SK-N-SH (cell line): ENCODE measurements around the gene SAP30L. TPM values are rescaled to one million over a fixed set of nuclear protein-coding genes. Genes with fewer than 3 reads are reported as not detected.

Experiments used
- CTCF ChIA-PET: fragments of 300-600, 350-600 bp; formaldehyde crosslinking; extraction: SDS; loops from one replicate; lab custom pipeline; 2021; lab: Yijun Ruan, JAX
- POLR2A ChIA-PET: fragments of 350-600 bp; sonication (Branson Sonifier 250); formaldehyde crosslinking; extraction: SDS; loops from one replicate; lab custom pipeline; 2020; ENCODE audit warnings: antibody characterized with exemption, inconsistent platforms; lab: Yijun Ruan, JAX
- DNase-seq: peaks from one replicate; pipeline ENCODE4 v3.0.0; 2012
- H2AFZ ChIP-seq: fragments of 200-600 bp; sonication (generic); 2 replicates; pipeline ENCODE4 v1.8.1; 2016; ENCODE audit warnings: antibody characterized with exemption, mild to moderate bottlenecking, low read depth
- H3F3A ChIP-seq: fragments of 200-600 bp; sonication (generic); replicated peaks from 2 replicates; pipeline ENCODE3; 2016; ENCODE audit warnings: antibody characterized with exemption, mild to moderate bottlenecking; ENCODE audit not compliant: insufficient read depth
- H3K27ac ChIP-seq, 2 experiments: fragments of 200-500 bp in 1 of 2; fragments of 200-600 bp in 1 of 2; sonication (Bioruptor generic) in 1 of 2; sonication (generic), shearing (Covaris generic) in 1 of 2; 2 replicates each; pipeline versions ENCODE4 v1.5.1 to v1.6.1; 2014 to 2016; ENCODE audit warnings: low read depth in 2 of 2, inconsistent platforms in 1 of 2, low read length in 1 of 2, mild to moderate bottlenecking in 1 of 2, mixed read lengths in 1 of 2
- H3K27me3 ChIP-seq: fragments of 200-600 bp; sonication (generic), shearing (Covaris generic); 2 replicates; pipeline ENCODE4 v1.6.1; 2016; ENCODE audit warnings: mixed run types; ENCODE audit not compliant: insufficient read depth
- H3K36me3 ChIP-seq, 2 experiments: fragments of 200-500 bp in 1 of 2; fragments of 200-600 bp in 1 of 2; sonication (Bioruptor generic) in 1 of 2; sonication (generic) in 1 of 2; replicated peaks in 1 of 2; 2 replicates each; pipeline versions ENCODE3 to v1.5.1; 2014 to 2016; ENCODE audit warnings: low read length in 1 of 2, mild to moderate bottlenecking in 1 of 2; ENCODE audit not compliant: insufficient read depth in 2 of 2, control insufficient read depth in 1 of 2
- H3K4me1 ChIP-seq, 2 experiments: fragments of 200-500 bp in 1 of 2; fragments of 200-600 bp in 1 of 2; sonication (Bioruptor generic) in 1 of 2; sonication (generic), shearing (Covaris generic) in 1 of 2; 2 replicates each; pipeline versions ENCODE4 v1.5.1 to v1.6.1; 2014 to 2016; ENCODE audit warnings: low read depth in 1 of 2, low read length in 1 of 2, mixed run types in 1 of 2; ENCODE audit not compliant: insufficient read depth in 2 of 2, control insufficient read depth in 1 of 2
- H3K4me2 ChIP-seq: fragments of 200-600 bp; sonication (generic), shearing (Covaris generic); 2 replicates; pipeline ENCODE4 v1.6.1; 2017; ENCODE audit warnings: mixed run types
- H3K4me3 ChIP-seq, 2 experiments: fragments of 200-500 bp in 1 of 2; fragments of 200-600 bp in 1 of 2; sonication (Bioruptor generic) in 1 of 2; sonication (generic), shearing (Covaris generic) in 1 of 2; 2 replicates each; pipeline versions ENCODE4 v1.5.1 to v1.8.1; 2014 to 2016; ENCODE audit warnings: low read depth in 2 of 2, inconsistent platforms in 1 of 2, low read length in 1 of 2, mild to moderate bottlenecking in 1 of 2, mixed read lengths in 1 of 2, moderate library complexity in 1 of 2
- H3K79me2 ChIP-seq: fragments of 200-600 bp; sonication (generic); 2 replicates; pipeline ENCODE4 v1.8.1; 2017; ENCODE audit warnings: mild to moderate bottlenecking; ENCODE audit not compliant: insufficient read depth
- H3K9ac ChIP-seq: fragments of 200-600 bp; sonication (generic); 2 replicates; pipeline ENCODE4 v1.6.1; 2017; ENCODE audit warnings: mixed run types
- H3K9me2 ChIP-seq: fragments of 200-600 bp; sonication (generic); 2 replicates; pipeline ENCODE4 v1.6.1; 2017; ENCODE audit warnings: mixed run types
- H3K9me3 ChIP-seq: fragments of 200-600 bp; sonication (generic); 2 replicates; pipeline ENCODE4 v1.6.1; 2017; ENCODE audit warnings: mixed run types, mild to moderate bottlenecking, moderate library complexity
- H4K20me1 ChIP-seq: fragments of 200-600 bp; sonication (generic); 2 replicates; pipeline ENCODE4 v1.6.1; 2017; ENCODE audit warnings: mild to moderate bottlenecking, mixed run types; ENCODE audit not compliant: insufficient read depth
- CTCF ChIP-seq: fragments of 200-600 bp; sonication (generic); IDR thresholded peaks from 2 replicates; pipeline ENCODE4 v1.6.1; 2017; ENCODE audit warnings: antibody characterized with exemption, mild to moderate bottlenecking, moderate library complexity
- ELF1 ChIP-seq: IDR thresholded peaks from 2 replicates; pipeline ENCODE4 v1.4.0; 2012
- EZH2phosphoT487 ChIP-seq: fragments of 200-600 bp; sonication (generic); IDR thresholded peaks from 2 replicates; pipeline ENCODE4 v1.6.1; 2017; ENCODE audit warnings: low read depth, mixed run types, mild to moderate bottlenecking, antibody characterized with exemption, moderate library complexity, borderline replicate concordance
- IRF3 ChIP-seq: fragments of 150-350 bp; IDR thresholded peaks from 2 replicates; pipeline ENCODE4 v1.6.1; 2016; ENCODE audit warnings: mild to moderate bottlenecking, low read depth, low read length
- MAX ChIP-seq: IDR thresholded peaks from 2 replicates; pipeline ENCODE4 v1.4.0; 2012; ENCODE audit warnings: low read depth
- POLR2AphosphoS5 ChIP-seq: IDR thresholded peaks from 2 replicates; pipeline ENCODE4 v1.6.1; 2012; ENCODE audit warnings: low read depth, low read length
- RAD21 ChIP-seq: IDR thresholded peaks from 2 replicates; pipeline ENCODE4 v1.6.1; 2012; ENCODE audit warnings: mild to moderate bottlenecking, low read length
- RCOR1 ChIP-seq: fragments of 150-350 bp; IDR thresholded peaks from 2 replicates; pipeline ENCODE4 v1.6.1; 2017; ENCODE audit warnings: antibody characterized with exemption, low read length
- REST ChIP-seq: IDR thresholded peaks from 2 replicates; pipeline ENCODE4 v1.6.1; 2012; ENCODE audit warnings: mild to moderate bottlenecking, low read depth, low read length, moderate library complexity
- TAF1 ChIP-seq: IDR thresholded peaks from 2 replicates; pipeline ENCODE4 v1.6.1; 2012; ENCODE audit warnings: low read depth, mild to moderate bottlenecking, low read length, moderate library complexity, borderline replicate concordance
- TCF12 ChIP-seq: IDR thresholded peaks from 2 replicates; pipeline ENCODE4 v1.4.0; 2012
- TEAD4 ChIP-seq: IDR thresholded peaks from 2 replicates; pipeline ENCODE4 v1.4.0; 2012; ENCODE audit warnings: mild to moderate bottlenecking, borderline replicate concordance; ENCODE audit not compliant: insufficient read depth
- USF1 ChIP-seq: IDR thresholded peaks from 2 replicates; pipeline ENCODE4 v1.4.0; 2012; ENCODE audit warnings: low read depth, borderline replicate concordance
- YY1 ChIP-seq: IDR thresholded peaks from 2 replicates; pipeline ENCODE4 v1.4.0; 2012; ENCODE audit warnings: low read depth, mild to moderate bottlenecking
- WGBS: methylation state at CpG from one replicate; pipeline ENCODE4 v1.1.6; 2017; ENCODE audit warnings: low lambda C conversion rate; 5-methylcytosine and 5-hydroxymethylcytosine counted together
- polyA plus RNA-seq, 3 experiments: library from polyadenylated mRNA; depleted of rRNA; stranded (reverse); fragments of >200 nt; gene quantifications; 2 replicates each; pipeline ENCODE4 v1.2.3, GENCODE V29; 2012

Gene SAP30L
- polyA plus RNA-seq, 1 of the 3 experiments (the other 2 are of a cell fraction), result 26.6 TPM

- H3K4me3 ChIP-seq, result no peak overlapping the region
- H3K9me2 ChIP-seq, result no peaks in the 10 kb centered on the region
- H3K79me2 ChIP-seq, result no peaks in the 10 kb centered on the region
- WGBS, result 60% methylated on average over 11 of the region's 11 CpGs
- TF ChIP-seq RCOR1 (0 out of 2 replicates have a peak, but pooled peaks have one; percentile 33), TAF1 (no peak)
- H2AFZ ChIP-seq, result no peak overlapping the region
- H3K4me2 ChIP-seq, result no peak overlapping the region
- H3K27me3 ChIP-seq, result peaks cover 27% of the 10 kb centered on the region
- H3K27ac ChIP-seq, result peak overlapping the region in 1 of 2 experiments; percentile 96; a peak in 2 of 4 replicates
- peak; percentile 64 for DNase-seq
- peaks cover 0 to 4% of the 10 kb centered on the region in 2 experiments for H3K36me3 ChIP-seq
- POLR2A ChIA-PET, result interaction anchor here (0.6 to 3.5 kb wide), 6 partner anchors 12 to 52 kb away, joined by 3 to 29 read pairs (median 7); no protein-coding TSS in a partner anchor
- peaks cover 3% of the 10 kb centered on the region for H3F3A ChIP-seq
- H3K9me3 ChIP-seq, result no peaks in the 10 kb centered on the region
- peaks cover 0 to 49% of the 10 kb centered on the region in 2 experiments; a peak in 2 of 4 replicates for H3K4me1 ChIP-seq
- H4K20me1 ChIP-seq, result no peaks in the 10 kb centered on the region
- CTCF ChIA-PET, result interaction anchor here (0.7 to 14.6 kb wide), 6 partner anchors 9 to 162 kb away, joined by 3 to 295 read pairs (median 4); no protein-coding TSS in a partner anchor
- no peak overlapping the region for H3K9ac ChIP-seq
Observed at GRCh38 chr5:154470947-154471870, 25.4 kb downstream of the SAP30L start.

- Histone ChIP-seq H4K20me1 (no peaks in the 10 kb centered on the region), H3K36me3 (peaks cover 0 to 4% of the 10 kb centered on the region in 2 experiments), H3K4me2 (no peak overlapping the region), H2AFZ (no peak overlapping the region), H3K9me2 (no peaks in the 10 kb centered on the region), H3F3A (peaks cover 3% of the 10 kb centered on the region), H3K4me3 (peak overlapping the region in 1 of 2 experiments; percentile 74; a peak in 1 of 4 replicates), H3K79me2 (no peaks in the 10 kb centered on the region), H3K27me3 (peaks cover 45% of the 10 kb centered on the region), H3K9ac (no peak overlapping the region), H3K9me3 (no peaks in the 10 kb centered on the region), H3K4me1 (peaks cover 0 to 41% of the 10 kb centered on the region in 2 experiments; a peak in 2 of 4 replicates), H3K27ac (peak overlapping the region in 1 of 2 experiments; percentile 96; a peak in 2 of 4 replicates)
- POLR2A ChIA-PET, result interaction anchor here (0.6 to 3.5 kb wide), 7 partner anchors 12 to 153 kb away, joined by 3 to 29 read pairs (median 5); no protein-coding TSS in a partner anchor
- 59% methylated on average over 35 of the region's 35 CpGs for WGBS
- CTCF ChIA-PET, result interaction anchor here (0.7 to 14.6 kb wide), 6 partner anchors 13 to 139 kb away, joined by 3 to 295 read pairs (median 6); no protein-coding TSS in a partner anchor
- DNase-seq, result no peak
- TF ChIP-seq IRF3 (no peak), REST (no peak), TCF12 (no peak), MAX (no peak), USF1 (no peak), RAD21 (no peak), POLR2AphosphoS5 (no peak), CTCF (no peak), ELF1 (no peak), YY1 (no peak), TEAD4 (no peak), EZH2phosphoT487 (no peak)
Observed at GRCh38 chr5:154472871-154473580, 27.2 kb downstream of the SAP30L start.
